GM18499 (cell line): ENCODE results near the gene TMTC1.

Experiments
- ATAC-seq: cut with Tn5 transposase; IDR thresholded peaks from one replicate; pipeline ENCODE4 v1.9.1; 2021; ENCODE audit warnings: moderate number of reproducible peaks; ENCODE audit not compliant: insufficient read depth, unreplicated experiment

Gene TMTC1

DNA sequence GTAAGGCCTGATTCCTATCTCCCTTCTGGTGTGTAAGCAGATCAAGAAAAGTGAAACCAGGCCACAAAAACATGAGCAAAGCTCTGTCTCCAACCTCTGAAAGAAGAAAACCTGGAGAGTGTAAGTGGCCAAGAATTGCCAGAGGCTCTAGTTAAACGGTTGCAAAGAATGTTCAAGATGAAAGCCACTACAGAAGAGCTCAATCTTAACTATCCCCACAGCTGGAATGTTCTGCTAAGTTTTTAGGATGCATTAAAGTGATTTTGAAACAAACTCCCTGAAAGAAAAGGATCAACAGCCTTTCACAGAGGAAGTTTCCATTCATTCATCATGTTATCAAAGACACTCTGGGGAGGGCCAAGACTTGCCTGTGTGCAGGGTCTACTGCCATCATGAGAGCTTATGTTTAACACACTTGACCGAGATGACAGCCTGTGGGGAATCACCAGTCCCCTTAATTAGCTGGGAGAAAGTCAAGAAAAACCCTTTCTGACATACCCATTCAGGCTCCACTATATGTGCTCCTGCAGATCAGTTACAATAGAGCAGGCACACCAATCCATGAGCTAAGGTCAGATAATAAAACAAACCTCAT lies 158.3 kb downstream of the TMTC1 start:
- no peak for ATAC-seq

DNA sequence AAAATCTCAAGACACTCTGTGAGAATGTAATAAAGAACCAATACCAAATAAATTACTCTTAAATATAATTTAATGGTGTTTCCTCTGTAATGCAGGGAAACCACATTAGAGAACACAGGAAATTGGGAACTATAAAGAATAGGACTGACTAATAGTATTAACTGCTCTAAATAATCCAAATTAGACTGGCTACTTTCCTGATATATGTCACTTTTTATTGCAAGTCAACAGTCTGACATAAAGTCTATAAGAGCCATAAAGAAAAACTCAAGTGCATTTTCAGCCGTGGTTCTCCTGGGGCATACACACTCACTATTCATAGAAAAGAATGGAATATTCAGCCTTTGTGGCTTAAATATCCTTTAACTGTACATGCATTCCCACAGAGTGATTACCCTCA lies 161.5 kb downstream of the TMTC1 start:
- no peak for ATAC-seq

GRCh38 chr12:29620030-29620429 lies 163.7 kb downstream of the TMTC1 start:
- ATAC-seq = no peak

GRCh38 chr12:29617407-29617803 lies 166.3 kb downstream of the TMTC1 start:
- no peak for ATAC-seq

DNA sequence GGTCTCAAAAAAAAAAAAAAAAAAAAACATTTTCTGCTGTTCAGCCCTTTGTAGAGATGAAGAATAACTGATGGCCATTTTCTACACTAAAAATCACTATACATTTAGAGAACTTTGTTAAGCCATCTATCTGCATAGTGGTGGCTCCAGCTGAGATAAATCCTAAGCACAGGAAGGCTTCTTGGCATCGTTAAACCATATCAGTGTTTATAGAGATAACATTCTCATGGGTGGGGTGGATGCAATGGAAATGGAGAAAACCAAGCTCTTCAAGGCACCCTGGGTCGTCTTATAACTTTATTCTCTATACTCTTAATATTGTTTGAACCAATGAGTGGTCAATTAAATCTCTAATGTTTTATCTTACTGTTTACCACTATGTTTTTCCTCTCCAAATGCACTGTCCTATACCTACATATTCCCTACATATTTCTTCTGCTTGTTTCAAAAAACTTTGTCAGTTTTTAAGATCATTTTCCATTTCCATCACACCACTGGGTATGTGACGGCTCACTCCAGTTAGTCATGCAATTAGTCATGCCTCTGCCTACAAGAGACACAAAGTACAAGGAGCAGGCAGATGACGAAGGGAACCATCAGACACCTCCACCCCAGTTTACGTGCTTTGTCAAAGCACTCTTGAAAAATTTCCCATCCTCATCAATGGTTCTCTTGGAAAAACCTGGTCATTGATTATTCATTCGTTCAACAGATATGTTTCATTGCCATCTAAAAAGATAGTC lies 166.9 kb downstream of the TMTC1 start:
- no peak for ATAC-seq

GRCh38 chr12:29614694-29615325 lies 168.9 kb downstream of the TMTC1 start:
- no peak for ATAC-seq

GRCh38 chr12:29612912-29613311 lies 170.8 kb downstream of the TMTC1 start:
- ATAC-seq = no peak

DNA sequence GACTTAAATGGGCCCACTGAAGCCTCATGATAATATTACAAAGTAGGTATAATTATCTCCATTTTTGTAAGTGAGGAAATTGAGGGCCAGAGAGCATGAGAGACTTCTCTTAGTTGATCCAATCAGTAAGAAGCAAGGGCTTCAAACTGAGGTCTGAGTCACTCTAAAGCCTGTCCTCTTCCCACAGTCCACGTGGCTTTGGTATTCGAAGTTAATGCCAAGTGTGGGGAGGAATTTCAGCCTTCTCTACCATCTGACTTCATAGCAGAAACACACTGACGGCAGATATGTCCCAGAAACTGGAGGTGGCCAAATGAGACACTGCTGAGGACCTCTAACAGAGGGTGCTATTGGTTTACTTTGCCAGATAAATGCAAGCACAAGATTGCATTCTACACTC lies 171.8 kb downstream of the TMTC1 start:
- ATAC-seq = no peak

DNA sequence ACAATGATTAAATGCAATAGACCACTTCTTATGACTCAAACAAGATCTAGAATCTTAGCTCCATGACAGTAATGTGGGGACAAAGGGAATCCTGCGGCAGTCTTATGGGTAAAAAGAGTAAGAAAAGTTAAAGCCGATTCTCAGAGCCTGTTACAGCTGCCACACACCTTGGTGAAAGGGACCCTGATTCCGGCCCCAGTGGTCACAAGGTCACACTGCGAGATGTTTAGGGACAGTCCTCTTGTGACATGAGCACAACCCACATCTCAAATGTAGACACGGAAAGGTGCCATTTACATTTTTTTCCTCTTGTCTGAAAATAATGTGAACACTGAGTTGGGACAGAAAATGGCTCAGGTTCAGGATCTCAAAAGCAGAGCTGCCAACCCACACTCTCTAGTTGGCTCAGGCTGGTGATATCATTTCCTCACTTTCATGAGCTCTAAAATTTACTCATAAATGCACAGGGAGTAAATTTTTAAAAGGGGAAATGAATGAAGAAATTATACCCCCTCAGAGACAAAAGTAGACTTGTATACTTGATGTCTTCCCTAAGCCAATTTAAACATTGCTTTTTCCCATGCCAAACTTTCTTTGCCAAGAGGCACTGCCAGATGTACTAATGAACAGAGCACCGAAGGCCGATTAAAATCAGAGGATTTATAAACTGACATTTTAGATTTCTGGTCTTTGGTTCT lies 173.1 kb downstream of the TMTC1 start:
- no peak for ATAC-seq

GRCh38 chr12:29609431-29610215 lies 174.1 kb downstream of the TMTC1 start:
- ATAC-seq = no peak

DNA sequence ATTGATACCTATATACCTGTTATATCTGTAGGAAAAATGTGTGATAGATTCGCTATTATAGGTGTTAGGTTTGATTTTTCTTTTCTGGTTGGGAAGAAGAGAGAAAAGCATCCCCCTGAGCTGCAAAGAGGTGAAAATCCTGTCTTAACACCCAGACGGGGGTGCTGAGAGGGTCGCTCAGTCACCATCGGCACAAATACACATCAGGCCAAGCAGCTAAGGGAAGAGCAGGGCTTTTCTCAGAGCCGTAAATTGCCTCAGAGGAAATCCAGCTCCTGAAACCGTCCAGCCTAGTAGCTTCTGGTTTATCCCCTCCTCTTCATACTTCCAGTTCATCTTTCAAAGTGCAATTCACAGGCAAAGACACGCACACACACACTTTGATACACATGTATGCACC lies 175.2 kb downstream of the TMTC1 start:
- ATAC-seq = no peak

DNA sequence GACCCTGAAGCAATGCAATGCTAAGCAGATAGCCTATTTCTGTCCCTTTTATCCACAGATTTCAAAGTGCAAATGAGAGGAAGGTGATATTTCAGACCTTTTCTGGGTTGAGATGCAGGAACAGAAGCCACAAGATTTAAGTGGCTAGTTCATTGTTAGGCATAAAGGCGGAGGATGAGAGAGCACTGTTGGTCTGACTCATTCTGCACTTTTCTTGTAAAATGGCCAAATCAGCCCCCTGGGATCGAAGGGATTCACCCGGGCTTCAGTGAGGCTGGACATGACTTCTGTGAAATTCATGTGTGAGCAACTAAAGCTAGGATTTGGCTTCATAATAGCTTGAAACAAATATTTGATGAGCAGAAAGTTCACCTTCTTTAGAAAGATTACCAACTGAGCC lies 184.4 kb downstream of the TMTC1 start:
- ATAC-seq = no peak

DNA sequence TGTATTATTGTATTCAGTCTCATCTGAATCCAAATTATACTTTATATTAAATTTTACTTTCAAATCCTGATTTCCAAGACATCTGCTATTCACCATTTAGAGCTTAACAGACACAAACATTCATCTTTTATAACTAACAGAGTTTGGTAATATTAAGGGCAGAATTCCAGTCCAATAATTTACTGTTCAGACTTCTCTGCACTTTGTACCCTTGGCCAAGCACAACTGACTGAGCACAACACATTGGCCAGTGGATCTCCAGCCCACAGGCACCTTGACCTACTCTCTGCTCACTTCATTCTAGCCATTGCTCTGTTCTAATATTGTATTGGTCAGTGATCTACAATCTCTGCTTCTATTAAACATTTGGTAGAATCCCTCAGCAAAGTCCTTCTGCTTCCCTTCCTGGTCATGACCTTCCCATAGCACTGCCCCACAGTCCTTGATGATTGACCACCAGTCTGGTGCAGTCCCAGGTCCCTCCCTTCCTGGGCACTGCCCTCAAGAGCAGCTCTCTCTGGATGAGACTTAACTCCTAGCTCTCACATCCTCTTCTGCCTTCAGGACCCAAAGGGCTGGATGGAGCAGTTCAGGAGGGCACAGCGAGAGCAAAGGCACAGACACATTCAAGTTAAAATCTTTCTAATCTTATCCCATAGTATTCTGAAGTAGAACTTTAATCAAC lies 188.5 kb downstream of the TMTC1 start:
- ATAC-seq = no peak

DNA sequence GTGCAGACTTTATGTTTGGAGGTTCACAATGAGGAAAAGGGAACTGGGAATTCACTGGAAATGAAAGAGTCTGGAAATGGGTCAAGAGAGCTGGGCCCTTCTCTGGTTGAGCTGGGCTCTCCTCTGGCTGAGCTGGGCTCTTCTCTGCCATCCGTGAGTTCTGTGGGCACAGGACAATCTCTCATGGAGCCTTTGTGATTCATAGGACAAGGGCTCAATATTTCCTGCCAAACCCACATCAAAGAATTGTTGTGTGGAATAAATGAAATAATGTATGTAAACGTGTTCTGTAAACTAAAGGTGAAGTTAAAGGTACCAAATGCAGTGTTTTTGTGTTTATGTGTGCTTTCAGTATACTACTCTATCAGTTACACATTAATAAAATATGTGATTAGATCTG lies 190.7 kb downstream of the TMTC1 start:
- ATAC-seq = no peak

GRCh38 chr12:29591140-29592020 lies 192.4 kb downstream of the TMTC1 start:
- no peak for ATAC-seq

DNA sequence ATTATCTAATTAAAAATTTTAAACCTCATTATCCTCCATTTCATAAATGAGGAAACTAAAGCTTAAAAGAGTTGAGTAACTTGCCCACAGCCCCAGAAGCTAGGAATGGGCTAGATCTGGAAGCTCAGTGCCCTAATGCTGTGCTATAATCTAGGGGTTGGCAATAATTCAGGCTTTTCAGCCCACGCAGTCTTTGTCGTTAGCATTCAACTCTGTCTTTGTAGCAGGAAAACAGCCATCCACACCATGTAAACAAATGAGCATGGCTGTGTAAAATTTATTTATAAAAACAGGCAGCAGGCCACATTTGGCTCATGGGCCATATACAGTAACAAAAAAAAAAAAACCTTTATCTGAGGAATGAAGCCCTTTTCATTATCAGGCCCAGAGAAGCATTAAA lies 193.9 kb downstream of the TMTC1 start:
- ATAC-seq = no peak

GRCh38 chr12:29589286-29589820 lies 194.4 kb downstream of the TMTC1 start:
- no peak for ATAC-seq

DNA sequence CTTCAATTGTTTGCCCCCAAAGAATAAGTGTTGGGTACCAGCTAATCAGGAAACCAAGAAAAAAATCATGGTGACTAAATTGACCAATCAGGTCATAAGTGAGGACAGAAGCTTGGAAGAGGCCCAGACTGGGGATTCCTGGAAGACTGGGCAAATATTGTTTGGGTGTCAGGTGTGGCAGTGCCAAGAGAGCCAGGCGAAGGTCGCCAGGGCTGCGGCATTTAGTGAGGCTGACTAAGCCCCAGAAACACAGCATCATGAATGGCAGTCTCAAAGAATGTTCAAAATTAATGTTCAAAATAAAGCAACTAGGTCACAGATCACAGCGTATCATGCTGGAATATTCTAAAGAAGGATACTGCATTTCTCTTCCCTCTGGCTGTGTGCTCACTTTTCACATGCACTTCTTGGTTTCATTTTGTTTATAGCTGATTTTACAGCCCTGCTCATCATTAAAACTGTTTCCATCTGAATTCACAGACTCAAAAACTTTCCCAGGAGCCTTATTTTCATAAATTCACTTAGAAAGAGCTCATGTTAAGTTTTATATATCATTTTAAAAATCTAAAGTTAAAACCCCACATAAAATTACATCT lies 201.0 kb downstream of the TMTC1 start:
- ATAC-seq = no peak
